OCI-M2 (cell line): ENCODE measurements around the gene CNTF.

Experiments used
- DNase-seq: peaks from one replicate; lab custom pipeline; 2025; ENCODE audit not compliant: unreplicated experiment; lab: John Stamatoyannopoulos, UW

CNTF gene

DNA sequence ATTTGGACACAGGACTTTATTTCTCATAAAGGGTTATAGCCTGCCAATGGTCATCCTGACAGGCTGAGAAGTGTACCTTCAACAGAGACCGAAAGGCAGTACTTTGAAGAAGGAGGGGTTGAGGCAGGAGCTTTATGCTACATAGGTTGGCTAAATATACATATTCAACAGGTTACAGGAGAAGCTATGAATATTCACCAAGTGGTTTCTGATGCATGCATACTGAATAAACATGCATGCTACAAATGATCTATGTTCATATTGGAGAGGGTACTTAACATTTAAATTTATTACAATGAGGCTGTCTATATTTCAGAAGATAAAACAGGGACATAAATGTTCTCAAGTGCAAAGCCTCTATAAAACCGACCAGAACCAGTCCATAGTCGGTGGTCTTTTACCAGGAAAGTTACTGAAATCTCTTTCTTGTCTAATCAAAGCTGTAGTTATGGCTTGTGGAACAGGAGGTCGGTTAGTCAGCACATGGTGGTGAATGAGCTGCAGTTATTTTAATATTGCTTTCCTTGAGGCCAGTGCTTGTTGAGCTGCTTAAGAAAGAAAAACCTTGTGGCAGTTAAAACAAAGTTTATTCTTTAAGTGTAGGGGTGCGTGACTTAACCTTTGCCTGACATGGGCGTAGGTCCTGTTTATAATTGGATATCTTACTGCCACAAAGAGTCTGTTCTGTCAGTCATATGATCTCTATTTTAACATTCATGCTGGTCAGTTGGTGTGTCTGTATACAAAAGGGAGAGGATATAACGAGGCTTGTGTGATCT, 19.5 kb downstream of the CNTF start:
- no peak for DNase-seq

GRCh38 chr11:58645854-58646253, 23.4 kb downstream of the CNTF start:
- DNase-seq = no peak

DNA sequence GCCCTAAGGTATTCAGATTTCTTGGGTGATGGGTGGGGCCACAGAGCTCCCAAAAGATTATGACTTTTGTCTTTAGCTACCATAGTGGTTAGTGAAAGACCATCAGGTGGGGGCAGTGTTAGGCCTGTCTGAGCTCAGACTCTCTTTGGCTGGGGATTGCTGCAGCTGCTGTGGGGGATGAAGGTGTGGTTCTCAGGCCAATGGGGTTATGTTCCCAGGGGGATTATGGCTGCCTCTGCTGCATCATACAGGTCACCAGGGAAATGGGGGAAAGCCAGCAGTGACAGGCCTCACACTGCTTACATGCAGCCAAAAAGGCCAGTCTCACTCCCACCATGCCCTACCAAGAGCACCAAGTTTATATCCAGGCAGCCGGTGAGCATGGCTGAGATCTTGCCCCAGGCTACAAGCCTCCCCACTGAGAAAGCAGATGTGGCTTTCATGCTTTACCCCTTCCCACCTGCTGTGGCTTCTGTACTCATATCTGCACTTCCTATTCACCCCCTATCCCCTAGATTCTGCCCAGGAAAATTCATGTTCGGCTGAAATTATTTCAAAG, 24.8 kb downstream of the CNTF start:
- DNase-seq = no peak

DNA sequence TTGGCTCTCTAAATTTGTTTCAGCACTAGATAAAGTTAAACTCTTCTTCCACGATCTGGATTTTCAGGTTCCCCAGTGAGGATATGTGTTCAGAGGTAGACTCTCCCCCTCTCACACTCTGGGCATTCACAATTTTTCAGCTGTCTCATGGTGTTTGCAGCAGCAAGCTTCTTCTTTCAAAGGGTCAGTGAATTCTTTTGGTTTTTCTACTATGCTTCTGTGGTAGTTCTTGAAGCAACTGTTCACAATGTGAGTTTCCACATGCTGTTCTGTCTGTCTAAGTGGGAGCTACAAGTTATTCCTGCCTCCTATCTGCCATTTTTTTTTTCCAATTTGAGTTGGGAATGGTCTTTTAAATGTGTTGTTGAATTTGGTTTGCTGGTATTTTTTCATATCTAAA, 25.4 kb downstream of the CNTF start:
- no peak for DNase-seq

- no peak for DNase-seq
Observed at GRCh38 chr11:58649623-58650022, 27.2 kb downstream of the CNTF start.

DNA sequence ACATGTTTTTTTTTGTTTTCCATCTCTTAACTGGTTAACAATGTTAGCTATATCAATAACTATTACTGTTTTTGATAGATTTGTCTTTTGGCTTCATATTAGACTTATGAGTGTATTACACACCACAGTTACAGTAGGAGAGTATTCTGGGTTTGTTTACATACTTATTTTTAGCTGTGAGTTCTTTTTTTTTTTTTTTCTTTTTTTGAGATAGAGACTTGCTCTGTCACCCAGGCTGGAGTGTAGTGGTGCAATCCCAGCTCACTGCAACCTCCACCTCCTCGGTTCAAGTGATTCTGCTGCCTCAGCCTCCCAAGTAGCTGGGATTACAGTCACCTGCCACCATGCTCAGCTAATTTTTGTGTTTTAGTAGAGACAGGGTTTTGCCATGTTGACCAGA, 28.0 kb downstream of the CNTF start:
- no peak for DNase-seq

GRCh38 chr11:58652726-58653280, 30.3 kb downstream of the CNTF start:
- no peak for DNase-seq

DNA sequence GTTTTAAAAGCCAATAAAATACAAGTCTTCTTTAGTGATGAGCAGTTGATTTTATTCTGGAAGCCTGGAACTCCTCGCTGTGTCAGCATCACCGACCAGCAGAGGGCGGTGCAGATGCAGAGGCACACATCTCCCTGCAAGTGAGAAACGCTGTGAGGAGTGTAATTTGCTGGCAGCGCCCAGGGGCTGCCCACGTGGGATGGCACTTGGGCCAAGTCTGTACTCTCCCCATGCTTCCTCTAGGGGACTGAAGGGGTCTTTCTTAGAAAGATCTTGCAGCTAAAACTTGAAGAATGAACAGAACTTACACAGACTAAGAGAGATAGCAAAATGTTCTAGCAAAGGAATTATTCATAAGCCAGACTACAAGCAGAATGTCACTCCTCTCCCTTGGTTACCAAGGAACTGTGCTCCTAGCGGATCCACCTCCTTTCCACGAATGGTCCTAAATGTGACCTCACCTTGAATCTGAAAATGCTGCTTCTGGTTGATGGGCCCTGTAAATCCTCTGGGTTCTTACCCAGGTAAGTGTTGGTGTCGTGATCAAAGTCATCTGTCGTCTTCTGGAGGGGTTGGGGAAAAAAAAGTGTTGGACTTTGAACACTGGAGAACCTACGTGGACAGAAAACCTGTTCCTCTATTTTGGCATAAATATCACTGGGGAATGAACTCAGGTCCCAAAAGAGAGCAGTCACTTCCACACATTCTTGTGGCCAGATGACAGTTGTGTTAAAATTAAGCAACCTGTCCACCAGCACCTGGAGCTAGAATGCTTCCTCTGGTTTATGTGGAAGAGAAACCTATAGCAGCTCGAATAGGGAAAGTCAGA, 31.8 kb downstream of the CNTF start:
- no peak for DNase-seq

GRCh38 chr11:58654908-58655296, 32.4 kb downstream of the CNTF start:
- no peak for DNase-seq

DNA sequence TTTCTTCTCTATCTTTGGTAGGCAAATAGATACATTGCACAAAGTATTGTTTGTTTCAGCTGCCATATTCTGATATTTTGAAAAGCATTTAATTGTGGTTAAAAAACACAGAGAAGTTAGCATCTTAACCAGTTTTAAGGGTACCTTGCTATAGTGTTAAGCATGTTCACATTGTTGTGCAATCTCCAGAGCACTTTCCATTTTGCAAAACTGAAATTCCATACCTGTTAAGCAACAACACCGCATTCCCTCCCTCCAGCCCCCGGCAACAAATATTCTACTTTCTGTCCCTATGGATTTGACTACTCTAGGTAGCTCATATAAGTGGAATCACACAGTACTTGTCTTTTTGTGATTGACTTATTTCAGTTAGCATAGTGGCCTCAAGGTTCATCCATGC, 33.9 kb downstream of the CNTF start:
- no peak for DNase-seq

GRCh38 chr11:58658623-58659022, 36.2 kb downstream of the CNTF start:
- DNase-seq = no peak

DNA sequence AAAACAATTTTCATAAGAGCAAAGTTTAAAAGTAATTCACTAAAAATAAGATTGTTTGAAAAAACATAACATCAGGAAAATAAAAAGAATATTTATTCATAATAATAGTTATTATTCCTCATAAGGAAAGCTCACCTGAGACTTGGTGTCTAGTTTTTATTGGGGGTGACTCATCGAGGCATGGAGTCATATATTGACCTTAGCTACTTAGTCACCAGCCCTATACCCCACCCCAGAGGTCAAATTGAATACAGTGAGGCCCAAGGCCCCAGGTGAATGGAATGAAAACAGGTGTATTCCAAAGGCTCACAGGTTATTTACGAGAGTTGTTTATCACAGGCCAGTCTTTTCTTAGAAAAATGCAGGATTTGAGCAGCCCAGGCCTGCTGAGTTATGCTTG, 36.9 kb downstream of the CNTF start:
- DNase-seq = no peak

DNA sequence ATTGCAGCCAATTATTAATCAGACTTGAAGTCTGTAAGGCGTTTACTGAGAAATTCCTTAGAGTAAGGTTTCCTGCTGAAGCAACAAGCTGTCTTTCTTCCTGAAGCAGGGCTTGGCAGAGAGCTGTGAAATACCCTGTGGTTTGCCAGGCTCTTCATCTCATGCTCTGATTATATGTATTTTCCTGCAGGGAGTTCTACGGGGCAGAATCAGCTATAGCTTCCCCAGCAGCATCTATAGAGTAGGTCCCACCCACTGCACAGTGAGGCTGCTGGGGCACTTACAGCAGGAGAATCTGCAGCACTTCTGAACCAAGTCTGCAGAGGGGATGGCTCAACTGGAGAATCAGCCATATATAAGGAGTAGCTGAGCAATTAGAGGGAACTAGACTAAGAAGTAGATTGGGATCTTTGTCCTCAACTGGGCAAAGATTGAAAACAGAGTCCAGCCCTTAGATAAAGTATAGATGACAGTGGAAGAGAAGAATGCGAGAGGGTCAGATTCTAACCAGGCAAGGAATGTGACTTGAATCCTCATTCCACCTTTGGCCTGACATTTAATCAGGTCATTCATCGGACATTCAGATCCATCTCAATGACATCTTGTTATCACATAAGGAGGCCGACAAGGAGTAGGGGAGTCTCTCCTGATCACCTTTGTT, 37.6 kb downstream of the CNTF start:
- no peak for DNase-seq

GRCh38 chr11:58671983-58672633, 49.6 kb downstream of the CNTF start:
- no peak for DNase-seq

DNA sequence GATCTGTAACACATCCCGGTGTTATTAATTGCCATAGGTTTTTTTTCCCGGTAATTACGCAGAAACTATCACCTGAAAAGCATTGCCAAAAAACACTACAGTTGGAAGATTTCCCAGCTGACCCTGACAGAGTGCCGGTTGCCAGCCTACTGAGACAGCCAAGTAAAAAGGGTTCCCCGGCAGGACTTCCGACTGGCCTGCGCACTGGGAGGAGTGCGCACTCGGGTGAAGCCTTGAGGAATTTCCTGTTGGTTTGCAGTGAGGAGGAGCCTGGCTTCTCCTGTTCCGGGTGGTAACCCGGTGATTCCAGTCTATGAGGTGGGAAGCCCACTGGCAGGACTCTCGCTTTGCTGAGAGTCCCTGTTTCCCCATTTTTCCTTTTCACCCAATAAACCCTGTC, 52.1 kb downstream of the CNTF start:
- DNase-seq = no peak
